Mucosa of rectum (tissue), 2 donors: ENCODE measurements around the gene ZNF384.

ENCODE experiments used
- H3K27ac ChIP-seq, 2 donors: one replicate each; pipeline ENCODE4 v1.7.0; 2013; ENCODE audit warnings: inconsistent platforms in 2 of 2, low read depth in 2 of 2, low read length in 2 of 2
- H3K27me3 ChIP-seq, 2 donors: one replicate each; pipeline ENCODE4 v1.7.0; 2013; ENCODE audit warnings: low read length in 2 of 2; ENCODE audit not compliant: control insufficient read depth in 2 of 2, insufficient read depth in 2 of 2
- H3K36me3 ChIP-seq, 2 donors: one replicate each; pipeline ENCODE4 v1.7.0; 2013; ENCODE audit warnings: low read length in 2 of 2; ENCODE audit not compliant: control insufficient read depth in 2 of 2, insufficient read depth in 2 of 2
- H3K4me1 ChIP-seq, 2 donors: one replicate each; pipeline ENCODE4 v1.7.0; 2013; ENCODE audit warnings: low read length in 2 of 2, mild to moderate bottlenecking in 1 of 2; ENCODE audit not compliant: control insufficient read depth in 2 of 2, insufficient read depth in 2 of 2
- H3K4me3 ChIP-seq, 2 donors: one replicate each; pipeline ENCODE4 v1.7.0; 2013; ENCODE audit warnings: low read length in 2 of 2
- H3K9ac ChIP-seq, 2 donors: one replicate each; pipeline ENCODE4 v1.7.0; 2013; ENCODE audit warnings: low read length in 2 of 2, low read depth in 1 of 2, mild to moderate bottlenecking in 1 of 2
- H3K9me3 ChIP-seq, 2 donors: one replicate each; pipeline ENCODE4 v1.7.0; 2013; ENCODE audit warnings: low read length in 2 of 2; ENCODE audit not compliant: control insufficient read depth in 2 of 2
- donor health status: healthy.
- donor health status: Normal muscosa, but diverticular disease.

Gene ZNF384

GRCh38 chr12:6688999-6689882 is at the start of gene ZNF384:
TSS of gene ZNF384 (minus strand) at chr12:6689375. CDS start at chr12:6679520, 9,855 bp downstream.
- H3K36me3 ChIP-seq = peaks cover 0 to 14% of the 10 kb centered on the region in 2 donors
- H3K4me1 ChIP-seq = peaks cover 26 to 27% of the 10 kb centered on the region in 2 donors
- H3K27ac ChIP-seq = peak within 1 kb of the TSS; percentile 92 to 97

GRCh38 chr12:6736754-6737153 is 47.6 kb upstream of the ZNF384 start:
- Histone ChIP-seq H3K4me1 (no peaks in the 10 kb centered on the region), H3K9me3 (no peaks in the 10 kb centered on the region), H3K36me3 (peaks cover under 1 to 11% of the 10 kb centered on the region in 2 donors), H3K9ac (no peak overlapping the region), H3K4me3 (no peak overlapping the region), H3K27ac (no peak overlapping the region), H3K27me3 (no peaks in the 10 kb centered on the region)

More at GRCh38 chr12:6688999-6689882, at the start of gene ZNF384:
- no peaks in the 10 kb centered on the region for H3K9me3 ChIP-seq
- H3K4me3 ChIP-seq = peak within 1 kb of the TSS; percentile 95 to 98
- peaks cover 0 to 3% of the 10 kb centered on the region in 2 donors for H3K27me3 ChIP-seq
- H3K9ac ChIP-seq = peak within 1 kb of the TSS; percentile 91 to 94

GRCh38 chr12:6735448-6736191 is 46.4 kb upstream of the ZNF384 start:
- Histone ChIP-seq H3K9me3 (no peaks in the 10 kb centered on the region), H3K4me1 (no peaks in the 10 kb centered on the region), H3K4me3 (no peak overlapping the region), H3K27me3 (no peaks in the 10 kb centered on the region), H3K9ac (no peak overlapping the region), H3K36me3 (peaks cover 12 to 20% of the 10 kb centered on the region in 2 donors), H3K27ac (no peak overlapping the region)

- no peak overlapping the region for H3K27ac ChIP-seq
- H3K4me3 ChIP-seq = no peak overlapping the region
- H3K27me3 ChIP-seq = no peaks in the 10 kb centered on the region
- H3K36me3 ChIP-seq = peaks cover 20 to 29% of the 10 kb centered on the region in 2 donors
- H3K9ac ChIP-seq = no peak overlapping the region
- H3K9me3 ChIP-seq = no peaks in the 10 kb centered on the region
- H3K4me1 ChIP-seq = no peaks in the 10 kb centered on the region
These were observed 45.6 kb upstream of the ZNF384 start for GRCh38 chr12:6734506-6735387.

GRCh38 chr12:6730169-6730568 is 41.0 kb upstream of the ZNF384 start:
- no peak overlapping the region for H3K27ac ChIP-seq
- no peaks in the 10 kb centered on the region for H3K4me1 ChIP-seq
- no peaks in the 10 kb centered on the region for H3K27me3 ChIP-seq
- no peak overlapping the region for H3K9ac ChIP-seq
- H3K36me3 ChIP-seq = peaks cover 43 to 45% of the 10 kb centered on the region in 2 donors
- no peaks in the 10 kb centered on the region for H3K9me3 ChIP-seq
- H3K4me3 ChIP-seq = no peak overlapping the region

- Histone ChIP-seq H3K36me3 (peaks cover 37 to 43% of the 10 kb centered on the region in 2 donors), H3K9ac (no peak overlapping the region), H3K4me1 (peaks cover 6% of the 10 kb centered on the region in 2 donors), H3K4me3 (no peak overlapping the region), H3K27me3 (no peaks in the 10 kb centered on the region), H3K9me3 (no peaks in the 10 kb centered on the region), H3K27ac (no peak overlapping the region)
These were observed 40.0 kb upstream of the ZNF384 start for GRCh38 chr12:6729186-6729585.

GRCh38 chr12:6725350-6725749 is 36.2 kb upstream of the ZNF384 start:
- Histone ChIP-seq H3K4me3 (no peak overlapping the region), H3K9me3 (no peaks in the 10 kb centered on the region), H3K36me3 (peaks cover 22 to 28% of the 10 kb centered on the region in 2 donors), H3K9ac (no peak overlapping the region), H3K27me3 (no peaks in the 10 kb centered on the region), H3K27ac (no peak overlapping the region), H3K4me1 (peaks cover 6% of the 10 kb centered on the region in 2 donors)

- H3K4me3 ChIP-seq = peak overlapping the region; percentile 81 to 83
- H3K27me3 ChIP-seq = no peaks in the 10 kb centered on the region
- peaks cover 14 to 20% of the 10 kb centered on the region in 2 donors for H3K36me3 ChIP-seq
- peak overlapping the region; percentile 70 to 75 for H3K9ac ChIP-seq
- peaks cover 6% of the 10 kb centered on the region in 2 donors for H3K4me1 ChIP-seq
- H3K9me3 ChIP-seq = no peaks in the 10 kb centered on the region
- peak overlapping the region; percentile 87 to 90 for H3K27ac ChIP-seq
These were observed 35.2 kb upstream of the ZNF384 start for GRCh38 chr12:6724409-6724797.

- Histone ChIP-seq H3K9me3 (no peaks in the 10 kb centered on the region), H3K36me3 (peaks cover 9 to 14% of the 10 kb centered on the region in 2 donors), H3K9ac (peak within 1 kb of the TSS; percentile 70 to 75), H3K4me3 (peak within 1 kb of the TSS; percentile 81 to 83), H3K27me3 (no peaks in the 10 kb centered on the region), H3K27ac (peak within 1 kb of the TSS; percentile 87 to 90), H3K4me1 (peaks cover 6% of the 10 kb centered on the region in 2 donors)
These were observed 34.6 kb upstream of the ZNF384 start, which contains the start of gene COPS7A for GRCh38 chr12:6723607-6724408. TSS of gene COPS7A (plus strand) at chr12:6724046. CDS start at chr12:6724657, 611 bp downstream.
